Prostate gland (tissue), 2 donors: Measurements from ENCODE around the gene ZSWIM8.

Experiments
- CTCF ChIP-seq, 4 experiments: fragments of 200-600 bp in 2 of 4; fragments of 450-650 bp in 2 of 4; sonication (generic) in 2 of 4; IDR thresholded peaks; 1 replicate in 3 of 4; 2 replicates in 1 of 4; pipeline ENCODE4 v1.5.1; 2016 to 2019; ENCODE audit warnings: antibody characterized with exemption in 4 of 4, mild to moderate bottlenecking in 2 of 4, moderate library complexity in 2 of 4
- POLR2A ChIP-seq: fragments of 450-650 bp; IDR thresholded peaks from one replicate; pipeline ENCODE4 v1.6.1; 2016; ENCODE audit warnings: antibody characterized with exemption, mild to moderate bottlenecking
- POLR2AphosphoS5 ChIP-seq: sonication (generic); formaldehyde crosslinking; IDR thresholded peaks from one replicate; pipeline ENCODE4 v1.6.1; 2017; ENCODE audit warnings: antibody characterized with exemption

- TF ChIP-seq CTCF (IDR thresholded peaks at IDR 0.05) = no peak
- TF ChIP-seq POLR2A = no peak
- no peak for TF ChIP-seq POLR2AphosphoS5
Measured at GRCh38 chr10:73746721-73747120, 38.7 kb upstream of the ZSWIM8 start.
